SK-N-SH (cell line): ENCODE data around the gene AMMECR1. TPM values are rescaled to one million over a fixed set of nuclear protein-coding genes. Genes with fewer than 3 reads are reported as not detected.

Source experiments
- CTCF ChIA-PET: fragments of 300-600, 350-600 bp; formaldehyde crosslinking; extraction: SDS; loops from one replicate; lab custom pipeline; 2021; lab: Yijun Ruan, JAX
- POLR2A ChIA-PET: fragments of 350-600 bp; sonication (Branson Sonifier 250); formaldehyde crosslinking; extraction: SDS; loops from one replicate; lab custom pipeline; 2020; ENCODE audit warnings: antibody characterized with exemption, inconsistent platforms; lab: Yijun Ruan, JAX
- DNase-seq: peaks from one replicate; pipeline ENCODE4 v3.0.0; 2012
- H2AFZ ChIP-seq: fragments of 200-600 bp; sonication (generic); 2 replicates; pipeline ENCODE4 v1.8.1; 2016; ENCODE audit warnings: antibody characterized with exemption, mild to moderate bottlenecking, low read depth
- H3F3A ChIP-seq: fragments of 200-600 bp; sonication (generic); replicated peaks from 2 replicates; pipeline ENCODE3; 2016; ENCODE audit warnings: antibody characterized with exemption, mild to moderate bottlenecking; ENCODE audit not compliant: insufficient read depth
- H3K27ac ChIP-seq, 2 experiments: fragments of 200-500 bp in 1 of 2; fragments of 200-600 bp in 1 of 2; sonication (Bioruptor generic) in 1 of 2; sonication (generic), shearing (Covaris generic) in 1 of 2; 2 replicates each; pipeline versions ENCODE4 v1.5.1 to v1.6.1; 2014 to 2016; ENCODE audit warnings: low read depth in 2 of 2, inconsistent platforms in 1 of 2, low read length in 1 of 2, mild to moderate bottlenecking in 1 of 2, mixed read lengths in 1 of 2
- H3K27me3 ChIP-seq: fragments of 200-600 bp; sonication (generic), shearing (Covaris generic); 2 replicates; pipeline ENCODE4 v1.6.1; 2016; ENCODE audit warnings: mixed run types; ENCODE audit not compliant: insufficient read depth
- H3K36me3 ChIP-seq, 2 experiments: fragments of 200-500 bp in 1 of 2; fragments of 200-600 bp in 1 of 2; sonication (Bioruptor generic) in 1 of 2; sonication (generic) in 1 of 2; replicated peaks in 1 of 2; 2 replicates each; pipeline versions ENCODE3 to v1.5.1; 2014 to 2016; ENCODE audit warnings: low read length in 1 of 2, mild to moderate bottlenecking in 1 of 2; ENCODE audit not compliant: insufficient read depth in 2 of 2, control insufficient read depth in 1 of 2
- H3K4me1 ChIP-seq, 2 experiments: fragments of 200-500 bp in 1 of 2; fragments of 200-600 bp in 1 of 2; sonication (Bioruptor generic) in 1 of 2; sonication (generic), shearing (Covaris generic) in 1 of 2; 2 replicates each; pipeline versions ENCODE4 v1.5.1 to v1.6.1; 2014 to 2016; ENCODE audit warnings: low read depth in 1 of 2, low read length in 1 of 2, mixed run types in 1 of 2; ENCODE audit not compliant: insufficient read depth in 2 of 2, control insufficient read depth in 1 of 2
- H3K4me2 ChIP-seq: fragments of 200-600 bp; sonication (generic), shearing (Covaris generic); 2 replicates; pipeline ENCODE4 v1.6.1; 2017; ENCODE audit warnings: mixed run types
- H3K4me3 ChIP-seq, 2 experiments: fragments of 200-500 bp in 1 of 2; fragments of 200-600 bp in 1 of 2; sonication (Bioruptor generic) in 1 of 2; sonication (generic), shearing (Covaris generic) in 1 of 2; 2 replicates each; pipeline versions ENCODE4 v1.5.1 to v1.8.1; 2014 to 2016; ENCODE audit warnings: low read depth in 2 of 2, inconsistent platforms in 1 of 2, low read length in 1 of 2, mild to moderate bottlenecking in 1 of 2, mixed read lengths in 1 of 2, moderate library complexity in 1 of 2
- H3K79me2 ChIP-seq: fragments of 200-600 bp; sonication (generic); 2 replicates; pipeline ENCODE4 v1.8.1; 2017; ENCODE audit warnings: mild to moderate bottlenecking; ENCODE audit not compliant: insufficient read depth
- H3K9ac ChIP-seq: fragments of 200-600 bp; sonication (generic); 2 replicates; pipeline ENCODE4 v1.6.1; 2017; ENCODE audit warnings: mixed run types
- H3K9me2 ChIP-seq: fragments of 200-600 bp; sonication (generic); 2 replicates; pipeline ENCODE4 v1.6.1; 2017; ENCODE audit warnings: mixed run types
- H3K9me3 ChIP-seq: fragments of 200-600 bp; sonication (generic); 2 replicates; pipeline ENCODE4 v1.6.1; 2017; ENCODE audit warnings: mixed run types, mild to moderate bottlenecking, moderate library complexity
- H4K20me1 ChIP-seq: fragments of 200-600 bp; sonication (generic); 2 replicates; pipeline ENCODE4 v1.6.1; 2017; ENCODE audit warnings: mild to moderate bottlenecking, mixed run types; ENCODE audit not compliant: insufficient read depth
- CHD2 ChIP-seq: fragments of 150-350 bp; IDR thresholded peaks from 2 replicates; pipeline ENCODE4 v1.6.1; 2018; ENCODE audit warnings: low read length; ENCODE audit not compliant: partially characterized antibody
- CTCF ChIP-seq: fragments of 200-600 bp; sonication (generic); IDR thresholded peaks from 2 replicates; pipeline ENCODE4 v1.6.1; 2017; ENCODE audit warnings: antibody characterized with exemption, mild to moderate bottlenecking, moderate library complexity
- ELF1 ChIP-seq: IDR thresholded peaks from 2 replicates; pipeline ENCODE4 v1.4.0; 2012
- EP300 ChIP-seq, 2 experiments: IDR thresholded peaks; 2 replicates each; pipeline versions ENCODE4 v1.4.0 to v1.6.1; 2012; ENCODE audit warnings: borderline replicate concordance in 1 of 2, low read depth in 1 of 2, low read length in 1 of 2
- EZH2phosphoT487 ChIP-seq: fragments of 200-600 bp; sonication (generic); IDR thresholded peaks from 2 replicates; pipeline ENCODE4 v1.6.1; 2017; ENCODE audit warnings: low read depth, mixed run types, mild to moderate bottlenecking, antibody characterized with exemption, moderate library complexity, borderline replicate concordance
- FOSL2 ChIP-seq: IDR thresholded peaks from 2 replicates; pipeline ENCODE4 v1.4.0; 2012; ENCODE audit warnings: low read depth, mild to moderate bottlenecking, moderate library complexity, borderline replicate concordance
- IRF3 ChIP-seq: fragments of 150-350 bp; IDR thresholded peaks from 2 replicates; pipeline ENCODE4 v1.6.1; 2016; ENCODE audit warnings: mild to moderate bottlenecking, low read depth, low read length
- JUND ChIP-seq: IDR thresholded peaks from 2 replicates; pipeline ENCODE4 v1.4.0; 2012
- NFIC ChIP-seq: IDR thresholded peaks from 2 replicates; pipeline ENCODE4 v1.4.0; 2012; ENCODE audit warnings: borderline replicate concordance
- PBX3 ChIP-seq: IDR thresholded peaks from 2 replicates; pipeline ENCODE4; 2012
- POLR2AphosphoS5 ChIP-seq: IDR thresholded peaks from 2 replicates; pipeline ENCODE4 v1.6.1; 2012; ENCODE audit warnings: low read depth, low read length
- RFX5 ChIP-seq: IDR thresholded peaks from 2 replicates; pipeline ENCODE4 v1.6.1; 2012; ENCODE audit warnings: mild to moderate bottlenecking, improper control_type of control experiment, low read length
- TAF1 ChIP-seq: IDR thresholded peaks from 2 replicates; pipeline ENCODE4 v1.6.1; 2012; ENCODE audit warnings: low read depth, mild to moderate bottlenecking, low read length, moderate library complexity, borderline replicate concordance
- WGBS: methylation state at CpG from one replicate; pipeline ENCODE4 v1.1.6; 2017; ENCODE audit warnings: low lambda C conversion rate; 5-methylcytosine and 5-hydroxymethylcytosine counted together
- polyA plus RNA-seq, 3 experiments: library from polyadenylated mRNA; depleted of rRNA; stranded (reverse); fragments of >200 nt; gene quantifications; 2 replicates each; pipeline ENCODE4 v1.2.3, GENCODE V29; 2012

Gene AMMECR1
- polyA plus RNA-seq, 1 of the 3 experiments (the other 2 are of a cell fraction): 1.3 TPM

- no peak overlapping the region for H3K4me3 ChIP-seq
- H3K4me2 ChIP-seq: no peak overlapping the region
- H3K27me3 ChIP-seq: no peaks in the 10 kb centered on the region
- H3K27ac ChIP-seq: no peak overlapping the region
- H3K36me3 ChIP-seq: no peaks in the 10 kb centered on the region
- no peak overlapping the region for H3K9ac ChIP-seq
- WGBS: 38% methylated on average over 3 of the region's 3 CpGs
- ChIA-PET POLR2A (no interaction called here), CTCF (interaction anchor here (1.9 kb wide), 1 partner anchor 79 kb away, joined by 4 read pairs; no protein-coding TSS in a partner anchor)
- peaks cover 9% of the 10 kb centered on the region for H3F3A ChIP-seq
- no peaks in the 10 kb centered on the region for H3K79me2 ChIP-seq
- no peaks in the 10 kb centered on the region for H4K20me1 ChIP-seq
- H2AFZ ChIP-seq: no peak overlapping the region
- DNase-seq: no peak
- peaks cover 6 to 13% of the 10 kb centered on the region in 2 experiments; a peak in 3 of 4 replicates for H3K4me1 ChIP-seq
- TF ChIP-seq TAF1 (no peak), POLR2AphosphoS5 (no peak), JUND (no peak), NFIC (no peak), CHD2 (no peak), IRF3 (no peak), ELF1 (no peak)
- TF ChIP-seq, all 33 proteins: peak for 0
- H3K9me2 ChIP-seq: no peaks in the 10 kb centered on the region; the same call in 1 of the 2 replicates
- no peaks in the 10 kb centered on the region for H3K9me3 ChIP-seq
Observed at GRCh38 chrX:110224926-110225617, 92.8 kb downstream of the AMMECR1 start.

- POLR2A ChIA-PET: no interaction called here
Observed at GRCh38 chrX:110222497-110223257, 95.2 kb downstream of the AMMECR1 start.

More at GRCh38 chrX:110222497-110223257, 95.2 kb downstream of the AMMECR1 start:
- DNase-seq: peak; percentile 17
- Histone ChIP-seq H3K4me1 (peaks cover 7 to 8% of the 10 kb centered on the region in 2 experiments; a peak in 3 of 4 replicates), H4K20me1 (no peaks in the 10 kb centered on the region), H3K36me3 (no peaks in the 10 kb centered on the region), H3K9me3 (no peaks in the 10 kb centered on the region), H3K27me3 (no peaks in the 10 kb centered on the region), H2AFZ (no peak overlapping the region), H3F3A (peaks cover 9% of the 10 kb centered on the region), H3K4me2 (no peak overlapping the region), H3K9ac (no peak overlapping the region), H3K4me3 (no peak overlapping the region), H3K27ac (peak overlapping the region in 1 of 2 experiments; percentile 6; a peak in 1 of 4 replicates), H3K79me2 (no peaks in the 10 kb centered on the region), H3K9me2 (no peaks in the 10 kb centered on the region; the same call in 1 of the 2 replicates)
- CTCF ChIA-PET: no interaction called here
- WGBS: 40% methylated on average over 2 of the region's 2 CpGs
- TF ChIP-seq FOSL2 (no peak), PBX3 (no peak), EZH2phosphoT487 (no peak), CTCF (no peak), RFX5 (no peak), EP300 (IDR thresholded peaks at IDR 0.05; ENCODE audit: borderline replicate concordance in 1 of 2, low read depth in 1 of 2, low read length in 1 of 2) (no peak), POLR2AphosphoS5 (no peak)
